GM12891 (cell line): ENCODE results near the gene NOTCH4.

Source experiments
- POLR2A ChIP-seq: IDR thresholded peaks from 2 replicates; pipeline ENCODE4 v1.6.1; 2011; ENCODE audit warnings: low read depth, low read length, control low read depth
- POLR2AphosphoS5 ChIP-seq: IDR thresholded peaks from 2 replicates; pipeline ENCODE4 v1.6.1; 2011; ENCODE audit warnings: low read depth, low read length, control low read depth

- TF ChIP-seq POLR2A (no peak), POLR2AphosphoS5 (no peak)
These were observed 7.6 kb downstream of the NOTCH4 start for GRCh38 chr6:32216285-32216684.
